RPMI7951 (cell line): ENCODE data around the gene MBD3. TPM values are rescaled to one million over a fixed set of nuclear protein-coding genes. Genes with fewer than 3 reads are reported as not detected.
"Not testable (repeated sequence)": the region's sequence is repeated elsewhere in the genome, so short reads cannot be mapped to it uniquely, and the experiment has no call there.

Experiments used
- DNase-seq: peaks from one replicate; pipeline ENCODE4 v3.0.0-alpha.2; 2012; ENCODE audit warnings: low read depth
- total RNA-seq: library from RNA; depleted of rRNA; stranded (reverse); fragments of >200 nt; shearing (Covaris generic); gene quantifications from 2 replicates; pipeline ENCODE4 v1.2.3, GENCODE V29; 2014; rRNA removed

The MBD3 gene
- total RNA-seq, 1 experiment from 2014 or later: 55.2 TPM

DNA sequence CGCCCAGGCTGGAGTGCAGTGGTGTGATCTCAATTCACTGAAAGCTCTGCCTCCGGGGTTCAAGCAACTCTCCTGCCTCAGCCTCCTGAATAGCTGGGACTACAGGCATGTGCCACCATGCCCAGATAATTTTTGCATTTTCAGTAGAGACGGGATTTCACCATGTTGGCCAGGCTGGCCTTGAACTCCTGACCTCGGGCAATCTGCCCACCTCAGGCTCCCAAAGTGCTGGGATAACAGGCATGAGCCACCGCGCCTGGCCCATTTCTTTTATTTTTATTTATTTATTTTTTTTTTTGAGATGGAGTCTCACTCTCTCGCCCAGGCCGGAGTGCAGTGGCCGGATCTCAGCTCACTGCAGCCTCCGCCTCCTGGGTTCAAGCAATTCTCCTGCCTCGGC lies 52.9 kb downstream of the MBD3 start:
- not testable (repeated sequence) for DNase-seq

DNA sequence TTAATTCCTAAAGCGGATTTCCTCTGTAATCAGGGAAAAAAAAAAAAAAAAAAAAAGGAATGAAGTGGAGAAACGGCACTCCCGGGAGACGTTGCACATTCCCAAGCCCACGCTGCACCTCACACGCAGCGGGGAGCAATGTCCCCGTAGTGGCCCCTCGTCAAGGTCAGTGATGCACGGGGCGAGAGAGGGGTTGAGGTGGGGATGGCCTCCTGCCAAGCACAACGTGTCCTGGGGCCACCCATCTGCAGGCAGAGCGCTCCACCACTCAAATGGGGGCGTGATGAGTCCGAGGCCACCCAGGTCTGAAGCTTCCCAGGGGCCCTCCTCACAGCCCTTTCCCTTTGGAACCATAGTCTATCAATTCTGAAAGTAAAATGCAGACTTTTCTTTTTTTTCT lies 53.7 kb downstream of the MBD3 start:
- no peak for DNase-seq

- not testable (repeated sequence) for DNase-seq
Observed at GRCh38 chr19:1535699-1536098, 57.0 kb downstream of the MBD3 start.

DNA sequence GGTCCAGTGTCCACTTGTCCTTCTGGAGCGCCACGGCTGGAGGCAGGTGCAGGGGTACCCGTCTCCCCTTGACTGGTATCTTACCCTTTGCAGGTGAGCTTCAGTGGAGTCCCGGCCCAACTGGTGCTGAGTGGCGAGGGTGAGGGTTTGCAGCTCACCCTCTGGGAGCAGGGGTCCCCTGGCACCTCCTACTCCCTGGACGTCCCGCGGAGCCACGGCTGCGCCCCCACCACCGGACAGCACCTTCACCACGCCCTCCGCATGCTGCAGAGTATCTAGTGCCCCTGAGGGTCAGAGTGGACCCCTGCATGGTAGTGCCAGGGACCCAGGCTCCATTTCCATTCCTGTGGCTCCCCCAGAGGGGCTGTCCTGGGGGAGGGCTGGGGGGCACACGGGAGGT lies 57.7 kb downstream of the MBD3 start:
- no peak for DNase-seq

DNA sequence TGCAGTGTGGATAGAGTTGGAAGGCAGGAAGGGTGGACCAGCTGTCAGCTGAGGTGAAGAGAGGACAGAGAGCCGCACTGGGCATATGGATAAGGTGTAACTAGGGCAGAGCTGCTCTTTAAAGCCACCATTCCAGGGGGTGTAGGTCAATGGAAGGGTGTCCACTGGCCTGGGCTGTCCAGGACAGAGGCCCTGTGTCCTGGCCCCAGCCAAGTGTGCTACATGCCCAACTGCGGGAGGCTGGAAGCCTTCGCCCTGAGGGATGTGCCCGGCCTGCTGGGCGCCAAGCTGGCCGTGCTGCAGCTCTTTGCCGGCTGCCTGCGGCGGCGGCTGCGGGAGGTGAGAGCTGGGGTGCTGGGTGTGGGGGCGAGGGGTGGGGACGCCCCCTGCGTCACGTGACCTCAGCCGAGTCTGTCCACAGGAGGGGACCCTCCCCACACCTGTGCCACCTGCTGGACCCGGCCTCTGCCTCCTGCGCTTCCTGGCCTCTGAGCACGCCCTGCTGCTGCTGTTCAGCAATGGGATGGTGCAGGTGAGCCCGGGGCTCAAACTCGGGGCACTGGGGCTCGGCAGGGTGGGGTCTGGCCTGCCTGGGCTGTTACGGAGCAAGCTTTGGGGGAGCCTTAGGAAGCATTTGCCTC lies 59.0 kb downstream of the MBD3 start:
- no peak for DNase-seq

GRCh38 chr19:1532003-1532402 lies 60.7 kb downstream of the MBD3 start:
- DNase-seq: no peak

GRCh38 chr19:1531587-1531986 lies 61.1 kb downstream of the MBD3 start:
- no peak for DNase-seq

GRCh38 chr19:1530856-1531255 lies 61.8 kb downstream of the MBD3 start:
- DNase-seq: not testable (repeated sequence)

GRCh38 chr19:1529430-1529816 lies 63.2 kb downstream of the MBD3 start:
- no peak for DNase-seq

DNA sequence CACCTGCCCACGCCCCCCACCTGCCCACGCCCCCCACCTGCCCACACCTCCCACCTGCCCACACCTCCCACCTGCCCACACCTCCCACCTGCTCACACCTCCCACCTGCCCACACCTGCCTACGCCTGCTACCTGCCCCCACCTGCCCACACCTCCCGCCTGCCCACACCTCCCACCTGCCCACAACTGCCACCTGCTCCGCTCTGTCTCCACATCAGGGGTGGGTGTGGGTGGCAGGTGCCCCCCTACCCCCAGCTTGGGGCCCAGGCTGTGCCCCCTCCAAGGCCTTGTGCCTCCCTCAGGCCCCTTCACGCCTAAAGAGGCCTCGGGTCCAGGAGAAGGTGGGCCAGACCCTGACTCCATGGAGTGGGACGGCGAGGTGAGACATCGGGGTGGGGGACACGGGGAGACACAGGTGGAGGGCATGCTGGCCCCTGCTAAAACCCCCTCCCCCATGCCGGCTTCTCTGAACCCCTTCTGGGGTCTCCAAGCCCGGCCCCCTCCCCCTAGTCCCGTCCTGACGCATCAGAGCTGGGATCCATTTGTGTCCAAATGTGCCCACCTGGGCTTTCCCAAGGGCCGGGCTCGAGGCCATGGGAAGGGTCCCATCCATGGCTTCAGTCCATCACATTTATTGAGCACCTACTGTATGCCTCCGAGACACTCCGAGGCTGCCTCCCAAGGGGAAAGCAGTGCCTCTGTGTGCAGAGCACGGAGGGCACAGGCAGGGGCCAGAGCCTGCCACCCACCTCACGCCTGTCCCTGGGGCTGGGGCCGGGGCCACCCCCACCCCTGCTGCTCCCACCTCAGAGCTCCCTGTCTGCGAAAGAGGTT lies 63.9 kb downstream of the MBD3 start:
- no peak for DNase-seq

DNA sequence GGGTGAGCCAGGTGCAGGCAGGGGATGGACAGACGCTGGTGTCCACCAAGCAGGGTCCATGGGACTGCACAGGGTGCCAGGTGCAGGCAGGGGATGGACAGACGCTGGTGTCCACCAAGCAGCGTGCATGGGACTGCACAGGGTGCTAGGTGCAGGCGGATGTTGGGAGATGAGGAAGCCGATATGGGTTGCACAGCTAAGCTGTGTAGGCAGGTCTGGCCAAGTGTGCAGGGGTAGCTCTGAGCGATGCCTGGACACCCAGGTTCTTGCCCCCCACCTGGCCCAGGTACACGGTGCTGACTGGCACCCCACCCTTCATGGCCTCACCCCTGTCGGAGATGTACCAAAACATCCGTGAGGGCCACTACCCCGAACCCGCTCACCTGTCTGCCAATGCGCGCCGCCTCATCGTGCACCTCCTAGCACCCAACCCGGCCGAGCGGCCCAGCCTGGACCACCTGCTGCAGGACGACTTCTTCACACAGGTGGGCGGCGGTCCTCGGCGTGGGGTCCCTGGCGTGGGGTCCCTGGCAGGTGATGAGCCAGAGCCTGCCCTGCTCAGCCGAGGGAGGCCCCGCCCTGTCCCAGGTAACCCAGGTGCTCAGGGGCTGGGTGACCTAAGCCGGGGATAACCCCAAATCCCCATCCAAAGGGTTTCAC lies 64.9 kb downstream of the MBD3 start:
- no peak for DNase-seq

GRCh38 chr19:1526979-1527649 lies 65.6 kb downstream of the MBD3 start:
- DNase-seq: no peak

- DNase-seq: no peak
Observed at GRCh38 chr19:1526066-1526778, 66.4 kb downstream of the MBD3 start.

DNA sequence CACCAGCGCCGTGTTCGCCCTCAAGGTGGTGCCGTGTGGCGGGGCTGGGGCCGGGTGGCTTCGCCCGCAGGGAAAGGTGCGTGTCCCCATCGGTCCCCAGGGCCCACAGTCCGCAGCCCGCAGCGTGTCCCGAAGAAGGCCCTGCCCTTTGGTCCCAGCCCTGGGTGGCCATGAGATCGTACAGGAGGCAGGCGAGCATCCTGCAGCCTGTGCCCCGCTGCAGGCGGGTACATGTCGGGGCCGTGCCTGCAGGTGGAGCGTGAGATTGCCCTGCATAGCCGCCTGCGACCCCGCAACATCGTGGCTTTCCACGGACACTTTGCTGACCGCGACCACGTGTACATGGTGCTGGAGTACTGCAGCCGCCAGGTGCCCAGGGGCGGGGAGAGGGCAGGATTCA lies 67.3 kb downstream of the MBD3 start:
- no peak for DNase-seq

GRCh38 chr19:1524972-1525325 lies 67.7 kb downstream of the MBD3 start:
- no peak for DNase-seq

DNA sequence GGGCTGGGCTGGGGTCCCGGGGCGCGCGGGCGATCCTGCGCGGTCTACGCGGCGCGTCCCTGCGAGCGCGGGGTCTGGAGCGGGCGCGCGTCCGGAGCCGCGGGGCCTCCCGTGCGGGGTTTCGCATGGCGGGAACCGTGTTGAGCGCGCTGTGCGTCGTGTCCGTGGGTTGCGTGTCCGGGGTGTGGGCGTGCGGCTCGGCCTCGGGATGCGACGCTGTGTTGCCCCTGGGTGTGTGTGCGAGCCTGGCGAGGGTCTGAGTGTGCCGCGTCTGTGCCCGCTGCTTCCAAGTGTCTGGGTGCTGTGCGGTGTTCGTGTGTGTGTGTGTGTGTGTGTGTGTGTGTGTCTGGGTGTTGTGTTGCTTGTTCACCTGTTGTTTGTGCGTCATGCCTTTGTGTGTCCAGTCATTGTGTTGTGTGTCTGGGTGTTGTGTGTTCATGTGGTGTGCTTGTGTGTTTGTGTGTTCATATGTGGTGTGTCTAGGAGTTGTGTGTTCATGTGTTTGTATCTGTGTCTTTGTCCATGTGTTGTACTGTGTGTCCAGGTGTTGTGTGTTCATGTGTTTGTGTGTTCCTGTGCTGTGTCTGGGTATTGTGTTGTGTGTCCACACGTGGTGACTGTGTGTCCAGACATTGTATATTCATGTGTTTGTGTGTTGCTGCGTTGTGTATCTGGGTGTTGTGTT lies 68.2 kb downstream of the MBD3 start:
- DNase-seq: no peak

Other genes starting within 250 kb of the MBD3 start
- gene NDUFS7, start 209.0 kb downstream of the MBD3 start, total RNA-seq: 99.1 and 139 TPM in 2 replicates
- gene GAMT, start 191.3 kb downstream of the MBD3 start, total RNA-seq: 15.3 and 24.9 TPM in 2 replicates
- gene DAZAP1, start 185.3 kb downstream of the MBD3 start, total RNA-seq: 43.9 and 88.3 TPM in 2 replicates
- 1,276 and 1,680 TPM in 2 replicates for gene RPS15, start 154.5 kb downstream of the MBD3 start, total RNA-seq
- not detected in 2 replicates for gene APC2, start 142.7 kb downstream of the MBD3 start, total RNA-seq
- gene C19orf25, start 113.7 kb downstream of the MBD3 start, total RNA-seq: 25.2 and 27.1 TPM in 2 replicates
- 0.39 and 5.5 TPM in 2 replicates for gene PCSK4, start 102.5 kb downstream of the MBD3 start, total RNA-seq
- gene REEP6, start 101.7 kb downstream of the MBD3 start, total RNA-seq: 3.3 and 4.2 TPM in 2 replicates
- 1.6 and 3.8 TPM in 2 replicates for gene ADAMTSL5, start 79.8 kb downstream of the MBD3 start, total RNA-seq
- gene PLK5, start 68.8 kb downstream of the MBD3 start, total RNA-seq: not detected in 2 replicates
- gene MEX3D, start 24.5 kb downstream of the MBD3 start, total RNA-seq: 8.4 and 18.9 TPM in 2 replicates
- gene UQCR11, start 12.6 kb upstream of the MBD3 start, total RNA-seq: 124 and 144 TPM in 2 replicates
- gene TCF3, start 59.8 kb upstream of the MBD3 start, total RNA-seq: 60.9 and 62.7 TPM in 2 replicates
- gene ONECUT3, start 160.6 kb upstream of the MBD3 start, total RNA-seq: not detected in 2 replicates
- 5.5 and 7.8 TPM in 2 replicates for gene ATP8B3, start 219.4 kb upstream of the MBD3 start, total RNA-seq